Activated T-cell treated with anti-CD3 and anti-CD28 coated beads, Interleukin-2, amount 50 U/mL, for 24 hours (primary cell): ENCODE measurements around the gene WWC2.
"Not testable (repeated sequence)": the region's sequence is repeated elsewhere in the genome, so short reads cannot be mapped to it uniquely, and the experiment has no call there.

Experiments
- DNase-seq: peaks from one replicate; pipeline ENCODE4 v3.0.0-alpha.2; 2020
- H3K27ac Mint-ChIP-seq: 2 replicates; pipeline ENCODE4 v1.8.0; 2020; ENCODE audit warnings: mild to moderate bottlenecking, mixed read lengths
- H3K27me3 Mint-ChIP-seq: 2 replicates; pipeline ENCODE4 v1.8.0; 2020; ENCODE audit warnings: mixed read lengths
- H3K36me3 Mint-ChIP-seq: 2 replicates; pipeline ENCODE4 v1.8.0; 2020; ENCODE audit warnings: low read depth, mixed read lengths
- H3K4me1 Mint-ChIP-seq: 2 replicates; pipeline ENCODE4 v1.8.0; 2020; ENCODE audit warnings: low read depth, mixed read lengths
- H3K4me3 Mint-ChIP-seq: 2 replicates; pipeline ENCODE4 v1.8.0; 2020; ENCODE audit warnings: mild to moderate bottlenecking, moderate library complexity, mixed read lengths
- H3K9me3 Mint-ChIP-seq: 2 replicates; pipeline ENCODE4 v1.8.0; 2020; ENCODE audit warnings: mixed read lengths

WWC2 gene

GRCh38 chr4:183118585-183118984 is 19.5 kb downstream of the WWC2 start:
- DNase-seq: no peak
- Mint-ChIP-seq H3K27ac (no peak overlapping the region), H3K4me3 (no peak overlapping the region), H3K27me3 (peaks cover 3% of the 10 kb centered on the region), H3K4me1 (no peaks in the 10 kb centered on the region), H3K9me3 (no peaks in the 10 kb centered on the region), H3K36me3 (no peaks in the 10 kb centered on the region)

GRCh38 chr4:183121660-183122059 is 22.6 kb downstream of the WWC2 start:
- DNase-seq, H3K27me3 Mint-ChIP-seq, H3K4me3 Mint-ChIP-seq, H3K36me3 Mint-ChIP-seq, H3K27ac Mint-ChIP-seq, H3K4me1 Mint-ChIP-seq, H3K9me3 Mint-ChIP-seq: not testable (repeated sequence)

- no peaks in the 10 kb centered on the region for H3K4me1 Mint-ChIP-seq
Measured at GRCh38 chr4:183124228-183124627, 25.2 kb downstream of the WWC2 start.

GRCh38 chr4:183124865-183125264 is 25.8 kb downstream of the WWC2 start:
- Mint-ChIP-seq H3K27me3 (no peaks in the 10 kb centered on the region), H3K4me1 (no peaks in the 10 kb centered on the region), H3K27ac (no peak overlapping the region), H3K4me3 (no peak overlapping the region), H3K36me3 (no peaks in the 10 kb centered on the region), H3K9me3 (no peaks in the 10 kb centered on the region)
- DNase-seq: no peak

More at GRCh38 chr4:183124228-183124627, 25.2 kb downstream of the WWC2 start:
- no peaks in the 10 kb centered on the region for H3K36me3 Mint-ChIP-seq
- no peak overlapping the region for H3K27ac Mint-ChIP-seq
- DNase-seq: no peak
- no peaks in the 10 kb centered on the region for H3K9me3 Mint-ChIP-seq
- H3K4me3 Mint-ChIP-seq: no peak overlapping the region
- no peaks in the 10 kb centered on the region for H3K27me3 Mint-ChIP-seq

GRCh38 chr4:183129125-183129524 is 30.1 kb downstream of the WWC2 start:
- no peaks in the 10 kb centered on the region for H3K4me1 Mint-ChIP-seq
- H3K9me3 Mint-ChIP-seq: no peaks in the 10 kb centered on the region
- no peaks in the 10 kb centered on the region for H3K36me3 Mint-ChIP-seq
- H3K27ac Mint-ChIP-seq: no peak overlapping the region
- no peaks in the 10 kb centered on the region for H3K27me3 Mint-ChIP-seq
- no peak for DNase-seq
- H3K4me3 Mint-ChIP-seq: no peak overlapping the region

GRCh38 chr4:183129675-183130074 is 30.6 kb downstream of the WWC2 start:
- Mint-ChIP-seq H3K27ac (no peak overlapping the region), H3K36me3 (no peaks in the 10 kb centered on the region), H3K9me3 (no peaks in the 10 kb centered on the region), H3K4me3 (no peak overlapping the region), H3K4me1 (no peaks in the 10 kb centered on the region), H3K27me3 (no peaks in the 10 kb centered on the region)
- no peak for DNase-seq

- Mint-ChIP-seq H3K4me3 (no peak overlapping the region), H3K4me1 (no peaks in the 10 kb centered on the region), H3K27me3 (no peaks in the 10 kb centered on the region), H3K9me3 (no peaks in the 10 kb centered on the region), H3K36me3 (no peaks in the 10 kb centered on the region), H3K27ac (no peak overlapping the region)
- no peak for DNase-seq
Measured at GRCh38 chr4:183130328-183131155, 31.5 kb downstream of the WWC2 start.

GRCh38 chr4:183132081-183132480 is 33.0 kb downstream of the WWC2 start:
- Mint-ChIP-seq H3K36me3 (no peaks in the 10 kb centered on the region), H3K27ac (no peak overlapping the region), H3K4me1 (no peaks in the 10 kb centered on the region), H3K4me3 (no peak overlapping the region), H3K27me3 (no peaks in the 10 kb centered on the region), H3K9me3 (no peaks in the 10 kb centered on the region)
- no peak for DNase-seq

GRCh38 chr4:183132865-183133264 is 33.8 kb downstream of the WWC2 start:
- Mint-ChIP-seq H3K27ac (no peak overlapping the region), H3K27me3 (peaks cover 4% of the 10 kb centered on the region), H3K36me3 (no peaks in the 10 kb centered on the region), H3K9me3 (no peaks in the 10 kb centered on the region), H3K4me3 (no peak overlapping the region), H3K4me1 (no peaks in the 10 kb centered on the region)
- DNase-seq: no peak

GRCh38 chr4:183136855-183137254 is 37.8 kb downstream of the WWC2 start:
- no peak overlapping the region for H3K4me3 Mint-ChIP-seq

GRCh38 chr4:183139058-183139750 is 40.1 kb downstream of the WWC2 start:
- Mint-ChIP-seq H3K36me3 (no peaks in the 10 kb centered on the region), H3K4me3 (no peak overlapping the region), H3K27me3 (peaks cover 4% of the 10 kb centered on the region), H3K27ac (no peak overlapping the region), H3K9me3 (no peaks in the 10 kb centered on the region), H3K4me1 (peaks cover 2% of the 10 kb centered on the region)
- no peak for DNase-seq

More at GRCh38 chr4:183136855-183137254, 37.8 kb downstream of the WWC2 start:
- DNase-seq: no peak
- Mint-ChIP-seq H3K36me3 (no peaks in the 10 kb centered on the region), H3K27ac (no peak overlapping the region), H3K27me3 (peaks cover 4% of the 10 kb centered on the region), H3K9me3 (no peaks in the 10 kb centered on the region), H3K4me1 (no peaks in the 10 kb centered on the region)

GRCh38 chr4:183139972-183140570 is 41.0 kb downstream of the WWC2 start:
- Mint-ChIP-seq H3K27me3 (peaks cover 4% of the 10 kb centered on the region), H3K36me3 (no peaks in the 10 kb centered on the region), H3K4me3 (no peak overlapping the region), H3K9me3 (no peaks in the 10 kb centered on the region), H3K27ac (no peak overlapping the region), H3K4me1 (peaks cover 2% of the 10 kb centered on the region)
- DNase-seq: no peak

- H3K4me3 Mint-ChIP-seq: no peak overlapping the region
- no peaks in the 10 kb centered on the region for H3K9me3 Mint-ChIP-seq
- peaks cover 2% of the 10 kb centered on the region for H3K4me1 Mint-ChIP-seq
- H3K36me3 Mint-ChIP-seq: no peaks in the 10 kb centered on the region
- H3K27ac Mint-ChIP-seq: no peak overlapping the region
- H3K27me3 Mint-ChIP-seq: peaks cover 4% of the 10 kb centered on the region
- DNase-seq: no peak
Measured at GRCh38 chr4:183140911-183141320, 41.9 kb downstream of the WWC2 start.

GRCh38 chr4:183141997-183142396 is 42.9 kb downstream of the WWC2 start:
- no peak for DNase-seq
- Mint-ChIP-seq H3K4me1 (peaks cover 2% of the 10 kb centered on the region), H3K4me3 (no peak overlapping the region), H3K36me3 (no peaks in the 10 kb centered on the region), H3K27me3 (peaks cover 4% of the 10 kb centered on the region), H3K27ac (no peak overlapping the region), H3K9me3 (no peaks in the 10 kb centered on the region)
